SU-DHL-6 (cell line): ENCODE measurements around the gene RNF19B.

Experiments
- H2AFZ ChIP-seq: fragments of 200-600 bp; sonication (generic); 2 replicates; pipeline ENCODE4 v1.6.1; 2014; ENCODE audit warnings: low read depth, mild to moderate bottlenecking, moderate library complexity, mixed read lengths, antibody characterized with exemption, low read length; ENCODE audit not compliant: severe bottlenecking
- H3F3A ChIP-seq: fragments of 200-600 bp; shearing (Covaris generic); 2 replicates; pipeline ENCODE4 v1.6.0; 2016; ENCODE audit warnings: antibody characterized with exemption, mild to moderate bottlenecking; ENCODE audit not compliant: insufficient read depth
- H3K27ac ChIP-seq: fragments of 200-600 bp; sonication (generic); 2 replicates; pipeline ENCODE4 v1.5.1; 2016; ENCODE audit warnings: low read depth, mild to moderate bottlenecking, low read length, moderate library complexity, mixed read lengths
- H3K27me3 ChIP-seq: fragments of 200-600 bp; sonication (generic), shearing (Covaris generic); 2 replicates; pipeline ENCODE4 v1.6.0; 2014; ENCODE audit warnings: mild to moderate bottlenecking, low read length
- H3K36me3 ChIP-seq: fragments of 200-600 bp; sonication (generic); 2 replicates; pipeline ENCODE4 v1.6.1; 2014; ENCODE audit warnings: mild to moderate bottlenecking, low read length, mixed read lengths
- H3K4me2 ChIP-seq: fragments of 300-600, 200-600 bp; shearing (Covaris generic), sonication (generic); 2 replicates; pipeline ENCODE4 v1.6.0; 2014; ENCODE audit warnings: low read length, low read depth, mild to moderate bottlenecking; ENCODE audit not compliant: poor library complexity, severe bottlenecking
- H3K4me3 ChIP-seq: fragments of 200-600 bp; sonication (generic); 2 replicates; pipeline ENCODE4 v1.5.1; 2014; ENCODE audit warnings: antibody characterized with exemption, low read length, mild to moderate bottlenecking, mixed read lengths; ENCODE audit not compliant: insufficient read depth, poor library complexity, severe bottlenecking
- H3K79me2 ChIP-seq: fragments of 200-600 bp; sonication (generic); 2 replicates; pipeline ENCODE4 v1.6.1; 2014; ENCODE audit warnings: mild to moderate bottlenecking, low read length, moderate library complexity; ENCODE audit not compliant: insufficient read depth
- H3K9ac ChIP-seq: fragments of 200-600 bp; sonication (generic); 2 replicates; pipeline ENCODE4 v1.7.0; 2014; ENCODE audit warnings: mild to moderate bottlenecking, low read length
- H3K9me2 ChIP-seq: fragments of 200-600 bp; sonication (generic); replicated peaks from 2 replicates; pipeline ENCODE4 v1.6.1; 2014; ENCODE audit warnings: low read length; ENCODE audit not compliant: insufficient read depth
- H3K9me3 ChIP-seq: fragments of 200-600 bp; sonication (generic); 2 replicates; pipeline ENCODE4 v1.6.1; 2014; ENCODE audit warnings: low read length, mixed read lengths; ENCODE audit not compliant: insufficient read depth
- H4K20me1 ChIP-seq: fragments of 200-600 bp; sonication (generic); 2 replicates; pipeline ENCODE4 v1.6.1; 2014; ENCODE audit warnings: low read depth, mild to moderate bottlenecking, antibody characterized with exemption, low read length, moderate library complexity, mixed read lengths
- CTCF ChIP-seq: fragments of 200-600 bp; sonication (generic); IDR thresholded peaks from one replicate; pipeline ENCODE4 v1.5.1; 2017; ENCODE audit warnings: antibody characterized with exemption, mild to moderate bottlenecking, low read length, moderate library complexity; ENCODE audit not compliant: insufficient read depth, poor library complexity, severe bottlenecking
- EZH2phosphoT487 ChIP-seq: fragments of 200-600 bp; sonication (generic), shearing (Covaris generic); conservative IDR thresholded peaks from 2 replicates; pipeline ENCODE4 v1.6.1; 2018; ENCODE audit warnings: mild to moderate bottlenecking, antibody characterized with exemption, low read length, moderate library complexity, mixed read lengths

The RNF19B gene

GRCh38 chr1:32915766-32916706, 48.6 kb downstream of the RNF19B start:
- H3K9me2 ChIP-seq, result no peaks in the 10 kb centered on the region
- TF ChIP-seq CTCF, result no peak
- TF ChIP-seq EZH2phosphoT487, result no peak
- H3K4me3 ChIP-seq, result no peak overlapping the region
- H3K9ac ChIP-seq, result no peak overlapping the region
- H2AFZ ChIP-seq, result no peak overlapping the region
- H3K27me3 ChIP-seq, result no peaks in the 10 kb centered on the region
- H3F3A ChIP-seq, result no peaks in the 10 kb centered on the region
- H3K36me3 ChIP-seq, result no peaks in the 10 kb centered on the region
- H3K9me3 ChIP-seq, result no peaks in the 10 kb centered on the region
- H3K27ac ChIP-seq, result no peak overlapping the region
- H3K4me2 ChIP-seq, result no peak overlapping the region
- H4K20me1 ChIP-seq, result no peaks in the 10 kb centered on the region
- H3K79me2 ChIP-seq, result no peaks in the 10 kb centered on the region

DNA sequence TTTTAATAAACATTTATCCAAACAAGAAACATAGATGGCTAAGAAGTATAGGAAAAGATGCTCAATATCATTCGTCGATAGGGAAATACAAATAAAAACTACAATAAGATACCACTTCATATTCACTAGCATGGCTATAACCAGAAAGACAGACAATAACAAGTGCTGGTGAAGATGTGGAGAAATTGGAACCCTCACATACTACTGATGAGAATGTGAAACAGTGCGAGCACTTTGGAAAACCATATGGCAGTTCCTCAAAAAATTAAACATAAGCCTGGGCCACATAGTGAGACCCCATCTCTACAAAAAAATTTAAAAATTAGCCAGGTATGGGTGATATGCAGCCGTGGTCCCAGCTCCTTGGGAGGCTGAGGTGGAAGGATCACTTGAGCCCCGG, 54.3 kb downstream of the RNF19B start:
- Histone ChIP-seq H3K4me2 (no peak overlapping the region), H3K9me2 (no peaks in the 10 kb centered on the region), H3K79me2 (no peaks in the 10 kb centered on the region), H3K27me3 (no peaks in the 10 kb centered on the region), H4K20me1 (no peaks in the 10 kb centered on the region), H3K36me3 (no peaks in the 10 kb centered on the region), H3F3A (no peaks in the 10 kb centered on the region), H3K9ac (no peak overlapping the region), H2AFZ (no peak overlapping the region), H3K27ac (no peak overlapping the region), H3K4me3 (no peak overlapping the region), H3K9me3 (no peaks in the 10 kb centered on the region)
- TF ChIP-seq CTCF (no peak), EZH2phosphoT487 (no peak)

DNA sequence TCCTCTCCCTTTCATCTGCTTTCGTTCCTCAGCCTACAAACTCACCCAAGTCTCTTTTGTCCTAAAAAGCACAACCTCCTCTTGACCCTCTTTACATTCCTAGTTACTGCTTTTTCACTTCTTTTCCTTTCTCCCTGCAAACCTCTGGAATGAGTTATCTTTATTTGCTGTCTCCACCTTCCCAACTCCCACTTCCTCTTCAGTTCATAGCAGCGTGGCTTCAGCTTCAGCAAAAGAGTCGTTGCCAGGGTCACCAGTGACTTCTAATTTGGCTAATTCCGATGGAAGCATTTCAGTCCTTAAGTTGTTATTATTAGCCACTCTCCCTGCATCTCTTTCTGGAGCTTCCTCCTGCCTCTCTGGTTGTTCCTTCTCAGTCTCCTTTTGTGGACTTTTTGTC, 57.2 kb downstream of the RNF19B start:
- H3K27ac ChIP-seq, result no peak overlapping the region
- H3K4me3 ChIP-seq, result no peak overlapping the region
- no peak overlapping the region for H3K9ac ChIP-seq
- no peak overlapping the region for H2AFZ ChIP-seq
- TF ChIP-seq EZH2phosphoT487 (no peak), CTCF (no peak)
- H3K4me2 ChIP-seq, result no peak overlapping the region
- H3F3A ChIP-seq, result no peaks in the 10 kb centered on the region
- no peaks in the 10 kb centered on the region for H3K9me2 ChIP-seq
- H3K79me2 ChIP-seq, result no peaks in the 10 kb centered on the region
- H3K9me3 ChIP-seq, result no peaks in the 10 kb centered on the region
- no peaks in the 10 kb centered on the region for H3K36me3 ChIP-seq
- no peaks in the 10 kb centered on the region for H4K20me1 ChIP-seq
- H3K27me3 ChIP-seq, result no peaks in the 10 kb centered on the region
